ENCODE results near the gene GNAI2.
A peak's percentile ranks its signal among the peaks of the same experiment; 100 is the strongest.

Gene GNAI2

DNA sequence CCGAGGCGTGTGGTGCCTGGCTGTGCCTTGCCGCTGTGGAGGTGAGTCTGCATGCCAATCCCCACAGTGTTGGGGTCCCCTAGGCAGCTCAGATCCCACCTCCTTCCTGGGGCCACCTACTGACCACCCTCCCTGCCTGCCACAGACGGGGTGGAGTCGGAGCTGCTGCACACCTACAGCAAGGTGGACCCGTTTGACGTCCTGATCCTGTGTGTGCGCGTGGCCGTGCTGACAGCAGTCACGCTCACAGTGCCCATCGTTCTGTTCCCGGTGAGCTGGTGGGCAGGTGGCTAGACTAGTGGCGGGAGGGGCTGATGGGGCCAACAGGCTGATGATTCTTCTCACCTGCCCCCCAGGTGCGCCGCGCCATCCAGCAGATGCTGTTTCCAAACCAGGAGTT, 17.6 kb upstream of the GNAI2 start:
- H3K9ac ChIP-seq = no peak overlapping the region
- no peak overlapping the region for H3K27ac ChIP-seq
- no peaks in the 10 kb centered on the region for H3K9me3 ChIP-seq (replicated peaks in 1 of 11)
- H4K20me1 ChIP-seq = no peaks in the 10 kb centered on the region; a peak in 1 of 22 replicates
- TF ChIP-seq Cebpa-rat (IDR thresholded peaks at IDR 0.05) = no peak
- H3K27me3 ChIP-seq = peaks cover 0 to 4% (median 0%) of the 10 kb centered on the region in 11 experiments; a peak in 3 of 22 replicates
- no peak overlapping the region for H3K4me2 ChIP-seq
- no peak overlapping the region for H3K4me3 ChIP-seq
- H3K36me3 ChIP-seq = no peaks in the 10 kb centered on the region
- peaks cover 2 to 10% (median 4%) of the 10 kb centered on the region in 10 experiments; a peak in 17 of 20 replicates for H3K4me1 ChIP-seq

DNA sequence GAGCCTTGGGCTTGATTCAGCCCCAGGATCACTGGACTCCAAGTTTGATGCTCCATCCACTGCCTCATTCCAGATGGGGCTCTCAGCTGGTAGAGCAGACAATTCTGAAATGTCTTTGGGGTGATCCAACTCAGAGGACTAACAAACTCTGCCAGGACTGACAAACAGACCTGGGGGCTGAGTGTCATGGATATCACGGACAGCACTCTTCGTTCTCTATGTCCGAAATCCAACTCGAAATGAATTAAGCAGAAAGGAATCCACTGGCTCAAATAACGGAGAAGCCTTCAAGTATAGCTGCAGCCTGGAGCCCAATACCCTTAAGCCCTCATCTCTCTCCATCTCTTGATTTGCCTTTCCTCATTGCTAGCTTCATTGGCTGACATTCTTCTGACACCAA, 16.7 kb upstream of the GNAI2 start:
- Histone ChIP-seq H3K27ac (no peak overlapping the region), H3K36me3 (no peaks in the 10 kb centered on the region), H3K4me1 (peaks cover 0 to 10% (median 0%) of the 10 kb centered on the region in 10 experiments; a peak in 6 of 20 replicates), H3K4me2 (no peak overlapping the region), H4K20me1 (no peaks in the 10 kb centered on the region; a peak in 1 of 22 replicates), H3K27me3 (peaks cover 0 to 10% (median 5%) of the 10 kb centered on the region in 11 experiments; a peak in 6 of 22 replicates), H3K4me3 (no peak overlapping the region), H3K9ac (no peak overlapping the region), H3K9me3 (replicated peaks in 1 of 11) (no peaks in the 10 kb centered on the region)
- TF ChIP-seq Cebpa-rat (IDR thresholded peaks at IDR 0.05) = no peak

DNA sequence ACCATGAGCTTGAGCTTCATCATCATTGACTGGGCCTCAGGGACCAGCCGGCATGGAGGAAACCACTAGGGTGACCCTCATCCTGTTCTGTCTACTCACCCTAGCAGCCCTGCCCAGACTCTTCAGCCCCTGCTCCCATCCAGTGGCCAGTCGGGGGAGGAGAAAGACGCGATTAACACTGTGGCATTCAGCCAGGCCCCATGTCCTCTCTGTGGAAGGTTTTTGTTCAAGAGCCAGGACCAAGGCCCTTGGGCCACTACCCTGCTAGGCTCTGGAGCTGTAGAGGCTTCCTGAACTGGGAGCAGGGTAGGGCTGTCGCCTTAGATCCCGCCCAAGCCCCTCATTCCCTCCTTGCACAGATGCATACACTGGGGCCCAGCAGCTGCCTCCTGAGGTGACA, 15.9 kb upstream of the GNAI2 start:
- Histone ChIP-seq H3K4me1 (peaks cover 0 to 10% (median 0%) of the 10 kb centered on the region in 10 experiments; a peak in 6 of 20 replicates), H3K27ac (no peak overlapping the region), H3K4me2 (no peak overlapping the region), H3K27me3 (peaks cover 0 to 10% (median 5%) of the 10 kb centered on the region in 11 experiments; a peak in 7 of 22 replicates), H3K9me3 (replicated peaks in 1 of 11) (no peaks in the 10 kb centered on the region), H3K4me3 (no peak overlapping the region), H4K20me1 (no peaks in the 10 kb centered on the region; a peak in 1 of 22 replicates), H3K9ac (peak overlapping the region in 1 of 11 experiments; percentile 23; a peak in 1 of 22 replicates), H3K36me3 (no peaks in the 10 kb centered on the region)
- no peak for TF ChIP-seq Cebpa-rat (IDR thresholded peaks at IDR 0.05)

DNA sequence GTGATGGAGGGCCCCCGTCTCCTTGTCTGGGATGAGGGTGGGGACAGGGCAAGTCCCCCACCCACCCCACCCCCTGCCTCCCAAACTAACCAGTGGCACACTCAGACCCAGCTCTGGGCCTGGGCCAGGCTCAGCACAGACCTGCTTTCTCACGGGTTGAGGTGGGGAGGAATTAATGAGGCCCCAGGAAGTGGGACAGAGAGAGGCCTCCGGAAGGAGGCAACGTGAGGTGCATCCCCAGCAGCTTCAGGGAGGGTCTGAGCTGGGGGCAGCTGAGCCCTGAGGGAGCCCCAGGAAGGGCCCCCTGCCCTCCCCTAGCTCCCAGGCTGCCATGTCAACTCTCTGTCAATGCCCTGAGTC, 15.0 kb upstream of the GNAI2 start:
- Histone ChIP-seq H3K9me3 (replicated peaks in 1 of 11) (no peaks in the 10 kb centered on the region), H3K27me3 (peaks cover 0 to 10% (median 5%) of the 10 kb centered on the region in 11 experiments; a peak in 8 of 22 replicates), H3K36me3 (no peaks in the 10 kb centered on the region), H4K20me1 (no peaks in the 10 kb centered on the region; a peak in 1 of 22 replicates), H3K27ac (no peak overlapping the region), H3K4me3 (no peak overlapping the region), H3K9ac (0 out of 22 replicates have a peak overlapping the region, but pooled peaks of 2 of the 11 experiments have one; percentile 3 to 7), H3K4me2 (peak overlapping the region in 3 of 11 experiments; percentile 15 to 73 (median 63); a peak in 5 of 22 replicates), H3K4me1 (peaks cover 0 to 14% (median 7%) of the 10 kb centered on the region in 10 experiments; a peak in 14 of 20 replicates)
- TF ChIP-seq Cebpa-rat (IDR thresholded peaks at IDR 0.05) = no peak

DNA sequence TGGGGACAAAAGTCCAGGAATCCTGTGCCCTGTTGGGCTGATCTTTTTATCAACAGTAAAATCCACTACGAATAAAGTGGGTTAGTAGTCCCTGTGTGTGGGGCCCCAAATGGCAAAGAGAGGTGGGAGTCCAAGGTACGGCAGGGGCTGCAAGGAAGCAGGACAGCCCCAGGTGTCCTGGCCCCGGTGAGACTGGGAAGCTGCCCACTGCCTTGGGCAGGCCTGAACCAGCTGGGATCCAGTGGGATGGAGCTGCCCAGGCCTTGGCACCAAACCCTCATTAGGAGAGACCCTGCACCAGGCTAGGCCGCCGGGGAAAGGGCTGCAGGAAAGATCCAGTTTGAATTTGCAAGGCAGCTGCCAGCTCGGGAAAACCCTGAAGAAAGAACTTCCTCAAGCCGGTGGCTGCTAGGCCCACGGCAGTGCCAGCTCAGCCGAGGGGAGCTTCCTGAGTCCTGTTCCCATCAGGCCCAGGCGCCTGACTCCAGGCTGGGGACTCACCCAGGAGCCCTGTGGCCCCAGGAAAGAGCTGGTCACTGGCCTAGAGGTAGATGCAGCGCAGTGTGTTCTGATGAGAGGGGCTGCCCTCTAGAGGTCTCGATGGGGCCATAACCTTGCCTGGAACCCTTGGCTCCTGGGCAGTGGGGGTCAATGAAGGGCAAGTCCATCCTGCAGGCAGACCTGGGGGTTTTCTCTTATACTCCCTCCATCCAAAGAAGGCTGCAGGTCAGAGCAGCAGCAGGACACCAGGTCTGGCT, 14.4 kb upstream of the GNAI2 start:
- peak overlapping the region in 3 of 11 experiments; percentile 3 to 13 (median 7); a peak in 1 of 22 replicates for H3K9ac ChIP-seq
- peak overlapping the region in 3 of 11 experiments; percentile 15 to 73 (median 63); a peak in 5 of 22 replicates for H3K4me2 ChIP-seq
- TF ChIP-seq Cebpa-rat (IDR thresholded peaks at IDR 0.05) = no peak
- H3K4me3 ChIP-seq = no peak overlapping the region
- H3K27ac ChIP-seq = no peak overlapping the region
- H4K20me1 ChIP-seq = no peaks in the 10 kb centered on the region
- H3K4me1 ChIP-seq = peaks cover 5 to 19% (median 12%) of the 10 kb centered on the region in 10 experiments; a peak in 17 of 20 replicates
- no peaks in the 10 kb centered on the region for H3K36me3 ChIP-seq
- H3K27me3 ChIP-seq = peaks cover 0 to 10% (median 5%) of the 10 kb centered on the region in 11 experiments; a peak in 8 of 22 replicates
- no peaks in the 10 kb centered on the region for H3K9me3 ChIP-seq (replicated peaks in 1 of 11)

DNA sequence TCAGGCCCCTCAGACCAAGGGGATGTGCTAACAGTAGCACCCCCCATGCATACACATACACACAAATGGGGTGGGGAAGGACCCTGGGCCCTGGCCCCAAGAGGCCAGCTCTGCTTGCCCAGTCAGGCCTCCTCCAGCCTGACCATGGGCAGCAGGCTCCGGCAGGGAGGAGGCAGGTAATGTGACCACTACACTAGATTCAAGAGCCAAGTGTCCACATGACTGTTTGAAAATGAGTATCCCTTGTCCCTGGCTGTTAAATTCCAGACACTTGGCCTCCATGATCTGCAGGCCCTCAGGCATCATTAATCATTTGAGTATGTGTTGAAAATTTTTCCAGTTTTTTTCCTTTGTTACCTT, 13.9 kb upstream of the GNAI2 start:
- Histone ChIP-seq H3K4me3 (no peak overlapping the region), H3K27ac (no peak overlapping the region), H3K27me3 (peaks cover 0 to 10% (median 5%) of the 10 kb centered on the region in 11 experiments; a peak in 8 of 22 replicates), H3K36me3 (no peaks in the 10 kb centered on the region), H3K9me3 (replicated peaks in 1 of 11) (no peaks in the 10 kb centered on the region), H4K20me1 (no peaks in the 10 kb centered on the region), H3K4me2 (no peak overlapping the region; a peak in 1 of 22 replicates), H3K9ac (0 out of 22 replicates have a peak overlapping the region, but pooled peaks of 1 of the 11 experiments have one; percentile 3), H3K4me1 (peaks cover 6 to 25% (median 17%) of the 10 kb centered on the region in 10 experiments; a peak in 17 of 20 replicates)
- TF ChIP-seq Cebpa-rat (IDR thresholded peaks at IDR 0.05) = no peak

DNA sequence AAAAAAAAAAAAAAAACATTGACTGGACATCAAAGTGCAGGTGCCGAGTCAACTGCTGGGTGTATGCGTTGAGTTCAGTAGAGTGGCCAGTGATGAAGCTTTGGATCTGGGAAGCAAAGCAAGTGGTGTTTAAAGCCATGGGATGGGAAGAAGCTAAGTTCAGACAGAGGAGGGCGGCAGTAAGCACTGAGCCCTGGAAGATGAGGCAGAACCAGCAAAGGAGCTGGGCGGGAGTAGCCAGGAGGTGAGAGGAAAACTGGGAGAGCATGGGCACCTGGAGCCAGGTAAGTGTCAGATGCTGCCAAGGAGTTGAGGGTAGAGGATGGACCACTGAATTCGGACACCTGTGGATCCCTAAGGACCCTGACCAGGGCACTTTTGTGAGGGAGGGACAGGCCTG, 11.4 kb upstream of the GNAI2 start:
- Histone ChIP-seq H3K36me3 (no peaks in the 10 kb centered on the region), H4K20me1 (no peaks in the 10 kb centered on the region), H3K4me2 (no peak overlapping the region), H3K4me1 (peaks cover 23 to 46% (median 38%) of the 10 kb centered on the region in 10 experiments), H3K27ac (no peak overlapping the region), H3K9ac (no peak overlapping the region), H3K4me3 (no peak overlapping the region), H3K27me3 (peaks cover 0 to 10% (median 5%) of the 10 kb centered on the region in 11 experiments; a peak in 8 of 22 replicates), H3K9me3 (replicated peaks in 1 of 11) (no peaks in the 10 kb centered on the region)
- TF ChIP-seq Cebpa-rat (IDR thresholded peaks at IDR 0.05) = no peak

DNA sequence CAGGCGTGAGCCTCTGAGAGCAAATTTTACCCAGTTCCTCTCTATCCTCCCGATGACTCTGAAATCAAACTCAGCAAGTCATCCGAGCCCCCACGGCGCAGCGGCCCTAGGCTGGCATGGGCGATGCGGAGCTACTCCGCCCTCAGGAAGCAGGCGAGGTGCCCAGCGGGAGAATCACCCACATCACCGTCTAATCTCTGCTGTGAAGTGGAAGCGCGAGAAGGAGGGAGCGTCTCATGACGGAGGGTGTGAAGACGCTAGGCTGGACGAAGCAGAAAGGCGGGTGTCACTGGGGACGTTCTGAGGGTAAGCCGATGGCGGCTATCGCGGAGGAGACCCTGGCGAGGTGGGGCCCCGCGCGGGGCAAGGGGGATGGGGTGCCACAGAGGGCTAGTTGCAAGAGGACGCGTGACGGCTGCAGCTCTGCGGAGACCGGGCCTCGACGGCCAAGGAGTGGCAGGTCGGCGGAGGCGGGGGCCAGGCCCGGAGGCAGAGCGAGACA, 9.1 kb upstream of the GNAI2 start:
- Histone ChIP-seq H3K4me2 (peak overlapping the region; percentile 88 to 100 (median 98)), H4K20me1 (no peaks in the 10 kb centered on the region), H3K9me3 (replicated peaks in 1 of 11) (no peaks in the 10 kb centered on the region), H3K36me3 (no peaks in the 10 kb centered on the region), H3K4me3 (peak overlapping the region; percentile 61 to 81 (median 76)), H3K27ac (peak overlapping the region in 9 of 11 experiments; percentile 41 to 78 (median 69); a peak in 17 of 22 replicates), H3K4me1 (peaks cover 36 to 58% (median 46%) of the 10 kb centered on the region in 10 experiments), H3K27me3 (peaks cover 0 to 10% (median 5%) of the 10 kb centered on the region in 11 experiments; a peak in 8 of 22 replicates), H3K9ac (peak overlapping the region; percentile 67 to 84 (median 79); a peak in 21 of 22 replicates)
- no peak for TF ChIP-seq Cebpa-rat (IDR thresholded peaks at IDR 0.05)
